ENCODE data around the gene ELFN1.

DNA sequence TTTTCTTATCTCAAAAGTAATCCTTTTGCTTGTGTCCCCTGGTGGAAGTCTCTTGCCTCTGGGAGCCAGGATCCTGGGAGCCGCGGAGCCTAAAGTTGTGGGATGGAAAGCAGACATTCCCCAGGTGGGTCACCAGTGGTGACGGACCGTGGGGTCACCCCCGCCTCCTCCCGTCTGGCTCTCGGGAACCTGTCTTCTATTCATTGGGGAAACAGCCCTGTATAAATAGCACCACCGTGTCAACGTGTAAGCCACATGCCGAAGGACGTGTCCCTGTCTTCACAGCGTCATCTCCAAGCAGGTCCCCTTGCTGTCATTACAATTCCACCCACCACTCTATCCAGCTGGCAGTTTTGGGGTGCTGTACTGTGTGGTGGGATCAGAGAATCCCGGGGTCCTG, 87.5 kb downstream of the ELFN1 start:
- TF ChIP-seq, protein P1, sequence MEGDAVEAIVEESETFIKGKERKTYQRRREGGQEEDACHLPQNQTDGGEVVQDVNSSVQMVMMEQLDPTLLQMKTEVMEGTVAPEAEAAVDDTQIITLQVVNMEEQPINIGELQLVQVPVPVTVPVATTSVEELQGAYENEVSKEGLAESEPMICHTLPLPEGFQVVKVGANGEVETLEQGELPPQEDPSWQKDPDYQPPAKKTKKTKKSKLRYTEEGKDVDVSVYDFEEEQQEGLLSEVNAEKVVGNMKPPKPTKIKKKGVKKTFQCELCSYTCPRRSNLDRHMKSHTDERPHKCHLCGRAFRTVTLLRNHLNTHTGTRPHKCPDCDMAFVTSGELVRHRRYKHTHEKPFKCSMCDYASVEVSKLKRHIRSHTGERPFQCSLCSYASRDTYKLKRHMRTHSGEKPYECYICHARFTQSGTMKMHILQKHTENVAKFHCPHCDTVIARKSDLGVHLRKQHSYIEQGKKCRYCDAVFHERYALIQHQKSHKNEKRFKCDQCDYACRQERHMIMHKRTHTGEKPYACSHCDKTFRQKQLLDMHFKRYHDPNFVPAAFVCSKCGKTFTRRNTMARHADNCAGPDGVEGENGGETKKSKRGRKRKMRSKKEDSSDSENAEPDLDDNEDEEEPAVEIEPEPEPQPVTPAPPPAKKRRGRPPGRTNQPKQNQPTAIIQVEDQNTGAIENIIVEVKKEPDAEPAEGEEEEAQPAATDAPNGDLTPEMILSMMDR (IDR thresholded peaks at IDR 0.05; ENCODE audit: insufficient read depth, low read length, poor library complexity, severe bottlenecking) = no peak
- no peak for TF ChIP-seq EZH2phosphoT487 (conservative IDR thresholded peaks at IDR 0.05; ENCODE audit: low read length)
